Medulla oblongata (tissue), 1 donor: Measurements from ENCODE around the gene VAV1.
"Not testable (repeated sequence)": the region's sequence is repeated elsewhere in the genome, so short reads cannot be mapped to it uniquely, and the experiment has no call there.

Experiments
- DNase-seq: peaks from one replicate; pipeline ENCODE4 v3.0.0-alpha.2; 2015; ENCODE audit errors: extremely low spot score

The VAV1 gene

DNA sequence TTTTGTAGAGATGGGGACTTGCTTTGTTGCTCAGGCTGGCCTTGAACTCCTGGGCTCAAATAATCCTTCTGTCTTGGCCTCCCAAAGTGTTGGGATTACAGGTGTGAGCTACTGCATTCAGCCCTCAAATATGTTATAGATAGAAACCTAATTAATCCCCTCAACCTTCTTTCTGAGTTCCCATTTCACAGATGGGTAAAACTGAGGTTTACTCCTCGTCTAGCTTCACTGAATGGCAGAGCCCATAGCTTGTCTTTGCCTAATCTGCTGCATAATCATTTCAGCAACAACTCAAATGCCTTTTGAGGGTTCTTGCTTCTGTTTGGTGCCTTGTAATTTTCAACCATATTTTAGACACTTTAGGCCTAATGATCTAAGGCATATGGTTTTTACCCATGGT is 78.9 kb downstream of the VAV1 start:
- no peak for DNase-seq

DNA sequence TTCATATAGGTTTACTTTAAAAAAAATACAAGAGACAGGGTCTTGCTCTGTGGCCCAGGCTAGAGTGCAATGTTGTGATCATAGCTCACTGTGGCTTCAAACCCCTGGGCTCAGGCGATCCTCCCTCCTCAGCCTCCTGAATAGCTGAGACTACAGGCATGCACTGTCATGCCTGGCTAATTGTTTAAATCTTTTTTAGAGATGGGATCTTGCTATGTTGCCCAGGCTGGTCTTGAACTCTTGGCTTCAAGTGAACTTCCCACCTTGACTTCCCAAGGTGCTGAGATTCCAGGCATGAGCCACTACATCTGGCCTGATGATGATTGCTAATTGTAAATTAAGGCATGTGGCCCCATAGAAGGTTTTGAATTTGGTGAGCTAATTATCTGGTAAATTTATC is 79.5 kb downstream of the VAV1 start:
- DNase-seq, result no peak

DNA sequence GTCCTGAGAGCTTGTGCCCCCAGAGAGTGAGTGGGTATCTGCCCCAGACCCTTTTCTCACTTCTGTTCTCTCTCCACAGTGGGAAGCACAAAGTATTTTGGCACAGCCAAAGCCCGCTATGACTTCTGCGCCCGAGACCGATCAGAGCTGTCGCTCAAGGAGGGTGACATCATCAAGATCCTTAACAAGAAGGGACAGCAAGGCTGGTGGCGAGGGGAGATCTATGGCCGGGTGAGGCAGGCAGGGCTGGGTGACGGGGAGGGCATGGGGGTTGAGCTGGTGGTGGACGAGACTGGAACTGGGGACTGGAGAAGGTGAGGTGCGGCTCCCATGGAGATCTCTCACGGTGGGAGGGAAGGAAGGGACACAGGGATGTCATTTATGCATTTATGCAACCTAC is 81.4 kb downstream of the VAV1 start:
- no peak for DNase-seq

DNA sequence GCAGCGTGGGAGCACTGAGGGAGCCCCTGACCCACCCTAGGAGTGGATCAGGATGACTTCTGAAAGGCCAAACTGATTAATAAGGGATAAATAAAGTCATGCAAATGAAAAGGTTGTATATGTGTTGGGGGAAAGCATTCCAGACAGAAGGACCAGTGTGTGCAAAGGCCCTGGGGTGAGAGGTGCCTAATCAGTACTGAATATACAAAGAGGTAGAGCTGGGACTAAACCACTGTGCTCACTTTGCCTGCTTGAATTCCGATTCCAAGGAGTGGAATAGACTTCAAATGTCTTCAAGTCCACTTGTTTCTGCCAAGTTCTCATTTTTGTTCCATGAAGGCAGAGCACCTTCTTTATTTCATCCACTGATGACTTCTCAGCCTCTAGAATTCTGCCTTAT is 82.2 kb downstream of the VAV1 start:
- DNase-seq, result no peak

DNA sequence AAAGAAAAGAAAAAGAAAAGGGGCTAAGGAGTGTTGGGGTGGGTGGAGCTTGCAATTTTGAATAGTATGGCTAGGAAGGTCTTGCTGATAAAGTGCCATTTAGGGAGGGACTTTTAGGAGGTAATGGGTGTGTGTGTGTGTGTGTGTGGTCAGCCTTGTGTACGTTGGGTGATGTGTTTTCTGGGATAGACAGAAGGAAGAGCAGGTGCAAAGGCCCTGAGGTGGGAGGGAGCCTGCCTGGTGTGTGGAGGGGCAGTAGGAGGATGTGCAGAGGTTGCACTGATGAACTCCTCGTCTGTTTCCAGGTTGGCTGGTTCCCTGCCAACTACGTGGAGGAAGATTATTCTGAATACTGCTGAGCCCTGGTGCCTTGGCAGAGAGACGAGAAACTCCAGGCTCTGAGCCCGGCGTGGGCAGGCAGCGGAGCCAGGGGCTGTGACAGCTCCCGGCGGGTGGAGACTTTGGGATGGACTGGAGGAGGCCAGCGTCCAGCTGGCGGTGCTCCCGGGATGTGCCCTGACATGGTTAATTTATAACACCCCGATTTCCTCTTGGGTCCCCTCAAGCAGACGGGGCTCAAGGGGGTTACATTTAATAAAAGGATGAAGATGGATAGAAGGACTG is 84.4 kb downstream of the VAV1 start:
- DNase-seq, result no peak

DNA sequence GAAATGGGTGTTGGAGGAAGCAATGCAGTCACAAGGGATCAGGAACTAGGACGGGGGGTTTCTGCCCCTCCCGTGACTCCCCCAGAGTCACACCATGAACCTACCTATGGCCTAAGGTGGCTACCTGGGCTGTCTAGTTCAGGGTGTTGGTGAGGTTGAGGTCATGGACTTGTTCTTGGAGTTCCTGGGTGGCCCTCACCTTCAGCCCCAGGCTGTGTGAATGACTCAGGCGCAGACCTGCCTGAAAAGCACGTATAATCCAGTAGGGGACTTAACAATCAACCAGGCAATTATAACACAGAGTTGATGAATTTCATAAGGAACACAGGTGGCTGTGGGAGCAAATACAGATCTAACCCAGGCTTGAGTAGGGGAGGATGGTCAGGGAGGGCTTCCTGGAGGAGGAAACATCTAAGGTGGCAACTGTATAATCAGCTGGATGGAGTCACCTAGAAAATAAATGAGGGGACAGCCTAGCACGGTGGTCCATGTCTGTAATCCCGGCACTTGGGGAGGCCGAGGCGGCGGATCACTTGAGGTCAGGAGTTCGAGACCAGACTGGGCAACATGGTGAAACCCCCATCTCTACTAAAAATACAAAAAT is 89.3 kb downstream of the VAV1 start:
- DNase-seq, result no peak

DNA sequence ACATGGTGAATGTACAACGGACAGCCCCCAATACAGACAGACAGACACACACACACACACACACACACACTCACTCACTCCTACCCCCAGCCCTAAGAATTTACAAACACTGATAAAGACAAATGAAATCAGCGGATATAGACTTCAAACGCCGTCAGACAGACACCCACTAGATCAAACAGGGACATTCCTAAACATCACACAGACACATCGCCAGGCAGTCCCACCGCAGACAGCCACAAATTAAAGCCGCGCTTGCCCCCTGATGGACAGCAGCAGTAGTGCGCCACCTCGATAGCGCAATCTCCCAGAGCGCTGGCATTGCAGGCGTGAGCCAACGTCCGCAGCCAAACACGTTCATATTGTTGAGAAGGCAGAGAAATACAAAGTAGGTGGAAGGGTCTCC is 90.2 kb downstream of the VAV1 start:
- peak; percentile 61 for DNase-seq

DNA sequence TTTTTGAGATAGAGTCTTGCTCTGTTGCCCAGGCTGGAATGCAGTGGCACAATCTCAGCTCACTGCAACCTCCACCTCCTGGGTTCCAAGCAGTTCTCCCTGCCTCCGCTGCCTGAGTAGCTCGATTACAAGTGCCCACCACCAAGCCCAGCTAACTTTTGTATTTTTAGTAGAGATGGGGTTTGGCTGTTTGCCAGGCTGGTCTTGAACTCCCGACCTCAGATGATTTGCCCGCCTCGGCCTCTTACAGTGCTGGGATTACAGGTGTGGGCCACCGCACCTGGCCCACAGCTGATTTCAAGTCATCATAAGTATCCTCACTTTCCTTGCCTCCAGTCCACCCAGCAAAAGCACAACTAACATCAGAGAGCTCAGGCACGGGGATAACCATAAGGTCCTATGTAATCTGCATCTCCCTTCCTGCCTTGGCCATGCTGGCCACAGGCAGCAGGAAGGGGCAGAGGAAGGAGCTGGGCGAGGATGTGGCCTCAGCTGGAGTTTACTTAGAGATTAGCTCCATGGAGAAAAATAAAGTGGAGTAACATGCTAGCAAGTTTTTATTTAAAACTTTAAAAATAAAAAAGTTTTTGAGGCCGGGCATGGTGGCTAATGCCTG is 91.9 kb downstream of the VAV1 start:
- no peak for DNase-seq

DNA sequence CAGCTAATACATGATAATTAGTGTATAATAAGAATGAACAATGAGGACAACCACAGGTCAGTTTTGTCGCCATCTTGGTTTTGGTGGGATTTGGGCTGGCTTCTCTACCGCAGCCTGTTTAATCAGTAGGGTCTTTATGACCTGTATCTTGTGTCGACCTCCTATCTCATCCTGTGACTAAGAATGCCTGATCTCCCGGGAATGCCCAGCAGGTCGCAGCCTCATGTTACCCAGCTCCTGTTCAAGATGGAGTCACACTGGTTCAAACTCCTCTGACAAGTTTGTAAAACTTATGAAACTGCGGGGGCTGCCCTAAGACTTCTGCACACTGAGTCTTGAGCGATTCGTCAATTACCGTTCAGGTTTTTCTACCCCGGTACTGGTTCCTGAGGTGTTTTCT is 93.3 kb downstream of the VAV1 start:
- no peak for DNase-seq

DNA sequence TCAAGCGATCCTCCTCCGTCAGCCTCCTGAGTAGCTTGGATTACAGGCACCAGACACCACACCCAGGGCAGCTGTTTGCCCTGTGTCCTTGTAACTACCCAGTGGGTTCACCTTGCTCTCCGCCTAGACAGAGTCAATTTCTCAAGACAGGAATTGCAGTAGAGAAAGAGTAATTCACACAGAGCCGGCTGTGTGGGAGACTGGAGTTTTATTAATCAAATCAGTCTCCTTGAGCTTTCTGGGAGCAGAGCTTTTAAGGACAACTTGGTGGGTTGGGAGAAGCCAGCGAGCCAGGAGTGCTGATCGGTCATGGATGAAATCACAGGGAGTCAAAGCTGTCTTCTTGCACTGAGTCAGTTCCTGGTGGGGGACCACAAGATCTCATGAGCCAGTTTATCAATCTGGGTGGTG is 94.2 kb downstream of the VAV1 start:
- no peak for DNase-seq

DNA sequence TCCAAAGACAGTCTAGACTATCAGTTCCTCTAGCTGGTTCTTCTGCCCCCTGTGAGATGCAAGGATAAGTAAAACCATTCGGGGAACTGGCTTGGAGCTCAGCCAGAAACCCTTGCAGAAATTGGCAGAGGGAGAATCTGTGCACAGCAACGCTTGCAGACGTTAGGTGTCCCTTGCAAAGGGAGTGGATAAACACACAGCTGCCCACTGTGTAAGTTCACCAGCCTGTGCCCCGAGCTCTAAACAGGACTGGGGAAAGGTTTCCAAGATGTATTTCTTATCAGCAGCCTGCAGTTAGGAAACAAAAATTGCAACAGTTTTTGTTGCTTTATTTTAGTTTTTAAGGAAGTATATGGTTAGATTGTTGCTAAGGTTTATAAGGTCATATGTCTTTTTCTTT is 95.8 kb downstream of the VAV1 start:
- peak; percentile 75 for DNase-seq

DNA sequence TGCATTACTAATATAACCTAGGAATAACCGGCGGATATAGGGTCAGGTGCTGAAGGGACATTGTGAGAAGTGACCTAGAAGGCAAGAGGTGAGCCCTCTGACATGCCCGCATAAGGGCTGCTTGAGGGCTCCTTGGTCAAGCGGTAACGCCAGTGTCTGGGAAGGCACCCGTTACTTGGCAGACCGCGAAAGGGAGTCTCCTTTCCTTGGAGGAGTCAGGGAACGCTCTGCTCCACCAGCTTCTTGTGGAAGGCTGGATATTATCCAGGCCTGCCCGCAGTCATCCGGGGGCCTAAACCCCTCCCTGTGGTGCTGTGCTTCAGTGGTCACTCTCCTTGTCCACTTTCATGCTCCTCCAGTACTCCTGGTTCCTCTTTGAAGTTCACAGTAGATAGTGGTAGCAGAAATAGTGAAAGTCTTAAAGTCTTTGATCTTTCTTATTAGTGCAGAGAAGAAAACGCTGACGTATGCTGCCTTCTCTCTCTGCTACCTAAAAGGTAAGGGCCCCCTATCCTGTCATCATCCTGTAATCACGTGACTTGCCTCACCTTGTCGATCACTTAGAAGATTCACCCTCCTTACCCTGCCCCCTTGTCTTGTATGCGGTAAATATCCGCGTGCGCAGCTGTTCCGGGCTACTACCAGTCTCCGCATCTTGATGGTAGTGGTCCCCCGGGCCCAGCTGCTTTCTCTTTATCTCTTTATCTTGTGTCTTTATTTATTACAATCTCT is 96.8 kb downstream of the VAV1 start:
- not testable (repeated sequence) for DNase-seq

DNA sequence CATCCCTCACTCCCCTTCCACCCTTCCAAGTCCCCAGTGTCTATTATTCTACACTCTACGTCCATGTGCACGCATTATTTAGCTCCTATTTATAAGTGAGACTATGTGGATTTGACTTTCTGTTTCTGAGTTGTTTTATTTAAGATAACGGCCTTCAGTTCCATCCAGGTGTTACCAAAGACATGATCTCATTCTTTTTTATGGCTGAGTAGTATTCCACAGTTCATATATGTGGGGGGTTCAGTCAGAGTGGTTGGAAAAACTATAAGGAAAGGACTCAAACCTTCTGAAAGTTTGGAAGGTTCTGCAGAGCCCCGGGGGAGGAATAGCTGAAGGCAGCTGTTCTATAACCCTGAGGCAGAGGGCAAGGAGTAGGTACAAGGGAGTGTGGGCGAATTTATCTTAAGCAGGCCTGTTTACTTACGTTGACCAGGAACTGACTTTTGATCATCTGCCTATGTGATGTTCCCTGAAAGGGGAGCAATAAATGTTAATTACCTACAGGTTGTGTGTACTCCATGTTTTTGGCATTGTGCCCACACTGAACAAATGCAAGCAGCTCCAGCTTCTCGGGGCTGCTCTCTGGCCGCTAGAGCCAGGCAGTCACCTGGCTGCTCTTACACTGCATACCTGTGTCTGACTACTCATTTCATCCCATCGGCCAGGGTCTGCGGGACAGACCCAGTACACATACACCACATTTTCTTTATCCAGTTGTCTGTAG is 101.4 kb downstream of the VAV1 start:
- no peak for DNase-seq

DNA sequence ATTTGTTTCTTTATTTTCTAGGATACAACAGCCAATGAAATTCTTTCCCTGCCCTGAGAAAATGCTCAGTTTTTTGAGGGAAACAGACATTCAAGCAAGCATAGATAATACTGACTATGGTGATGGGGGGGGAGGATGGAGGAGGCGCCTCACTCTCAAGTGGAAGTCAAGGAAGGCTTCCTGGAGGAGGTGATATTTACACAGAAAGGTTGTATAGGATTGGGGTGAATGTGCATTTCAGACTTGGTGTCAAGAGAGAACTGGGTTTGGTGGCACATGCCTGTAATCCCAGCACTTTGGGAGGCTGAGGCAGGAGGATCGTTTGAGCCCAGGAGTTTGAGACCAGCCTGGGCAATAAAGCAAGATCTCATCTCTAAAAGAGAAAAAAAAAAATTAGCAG is 102.7 kb downstream of the VAV1 start:
- no peak for DNase-seq

DNA sequence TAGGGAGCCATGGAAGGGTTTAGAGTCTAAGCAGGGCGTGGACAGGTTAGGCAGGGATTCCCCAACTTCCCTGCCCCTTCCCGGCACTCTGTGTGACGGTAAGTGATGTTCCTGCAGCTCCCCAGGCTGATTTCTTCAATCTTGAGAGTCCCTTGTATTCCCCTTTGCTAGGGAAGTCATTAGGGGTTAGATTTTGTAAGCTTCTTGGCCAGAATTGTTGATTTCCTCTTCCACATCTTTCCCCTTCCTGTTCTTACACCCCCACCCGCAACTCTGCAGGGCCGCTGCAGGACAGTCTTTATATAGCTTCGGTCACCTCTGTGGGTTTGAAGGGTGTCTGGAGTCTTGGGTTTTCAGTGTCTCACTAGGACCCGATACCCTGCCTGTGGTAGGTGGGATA is 104.2 kb downstream of the VAV1 start:
- DNase-seq, result peak; percentile 14

DNA sequence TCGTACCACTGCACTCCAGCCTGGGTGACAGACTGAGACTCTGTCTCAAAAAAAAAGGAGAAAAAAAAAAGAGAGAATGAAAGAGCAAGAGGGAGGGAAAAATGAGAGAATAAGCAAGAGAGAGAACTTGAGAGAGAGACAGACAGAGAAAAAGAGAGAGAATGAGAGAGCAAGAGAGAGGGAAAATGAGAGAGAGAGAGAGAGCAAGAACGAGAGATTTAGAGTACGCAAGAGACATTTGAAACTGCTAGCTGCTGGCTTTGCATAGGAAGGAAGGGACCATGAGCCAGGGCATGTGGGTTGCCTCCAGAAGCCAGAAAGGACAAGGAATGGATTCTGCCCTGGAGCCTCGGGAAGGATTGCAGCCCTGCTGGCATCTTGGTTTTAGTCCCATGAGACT is 105.3 kb downstream of the VAV1 start:
- no peak for DNase-seq

DNA sequence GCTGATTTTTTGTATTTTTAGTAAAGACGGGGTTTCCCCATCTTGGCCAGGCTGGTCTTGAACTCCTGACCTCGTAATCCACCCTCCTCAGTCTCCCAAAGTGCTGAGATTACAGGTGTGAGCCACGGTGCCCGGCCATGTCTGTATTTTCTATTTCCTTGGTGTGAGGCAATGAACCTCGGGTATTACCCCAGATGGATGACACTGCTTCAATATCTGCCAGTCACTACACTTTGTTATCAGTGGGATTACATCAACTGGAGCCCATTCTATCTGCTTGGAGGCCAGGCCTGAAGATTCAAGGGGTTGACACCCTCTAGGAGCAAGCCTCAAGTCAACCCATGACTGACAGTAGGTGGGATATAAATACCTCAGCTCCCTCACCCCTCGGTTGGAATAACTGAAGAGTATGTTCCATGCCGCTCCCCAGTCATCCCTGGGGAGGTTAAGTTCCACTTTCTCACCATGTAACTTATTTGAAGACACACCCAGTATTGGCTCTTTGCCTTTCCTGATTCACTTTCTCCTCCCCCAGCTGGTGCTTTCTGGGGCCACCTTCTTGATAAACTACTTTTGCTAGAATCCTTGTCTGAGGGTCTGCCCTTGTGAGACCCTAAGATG is 113.9 kb downstream of the VAV1 start:
- no peak for DNase-seq

DNA sequence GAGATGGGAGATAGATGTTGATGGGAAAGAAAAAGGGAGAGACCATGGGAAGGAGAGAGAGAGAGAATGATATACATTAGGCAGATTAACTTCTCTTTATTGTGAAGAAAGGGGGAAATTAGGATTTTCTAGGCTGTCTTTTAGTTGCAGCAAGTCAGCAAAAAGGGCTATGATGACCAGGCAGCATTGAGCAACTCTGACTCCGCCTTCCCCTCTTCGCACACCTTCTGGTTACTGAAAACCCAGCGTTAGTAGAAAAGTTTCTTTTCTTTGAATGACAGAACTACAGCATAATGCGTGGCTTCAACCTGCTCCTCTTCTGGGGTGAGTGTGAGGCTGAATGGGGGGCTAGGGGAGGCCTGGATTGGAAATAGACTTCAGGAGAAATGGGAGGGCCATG is 114.8 kb downstream of the VAV1 start, which contains the start of gene ADGRE1:
Gene ADGRE1, plus strand, starts transcription at position 264 of the 400 bp plus-strand sequence. Its CDS starts 30 bp downstream, at position 294.
- DNase-seq, result peak; percentile 27

DNA sequence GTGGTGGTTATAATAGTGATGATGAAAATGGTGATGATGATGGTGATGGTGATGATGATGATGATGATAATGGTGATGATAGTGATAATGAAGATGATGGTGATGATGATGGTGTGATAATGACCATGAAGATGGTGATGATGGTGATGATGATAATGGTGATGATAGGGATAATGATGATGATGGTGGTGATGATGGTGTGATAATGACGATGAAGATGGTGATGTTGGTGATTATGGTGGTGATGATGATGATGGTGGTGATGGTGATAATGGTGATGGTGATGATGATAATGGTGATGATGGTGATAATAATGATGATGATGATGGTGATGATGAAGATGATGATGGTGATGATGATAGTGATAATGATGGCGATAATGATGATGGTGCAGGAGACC is 116.5 kb downstream of the VAV1 start:
- no peak for DNase-seq

DNA sequence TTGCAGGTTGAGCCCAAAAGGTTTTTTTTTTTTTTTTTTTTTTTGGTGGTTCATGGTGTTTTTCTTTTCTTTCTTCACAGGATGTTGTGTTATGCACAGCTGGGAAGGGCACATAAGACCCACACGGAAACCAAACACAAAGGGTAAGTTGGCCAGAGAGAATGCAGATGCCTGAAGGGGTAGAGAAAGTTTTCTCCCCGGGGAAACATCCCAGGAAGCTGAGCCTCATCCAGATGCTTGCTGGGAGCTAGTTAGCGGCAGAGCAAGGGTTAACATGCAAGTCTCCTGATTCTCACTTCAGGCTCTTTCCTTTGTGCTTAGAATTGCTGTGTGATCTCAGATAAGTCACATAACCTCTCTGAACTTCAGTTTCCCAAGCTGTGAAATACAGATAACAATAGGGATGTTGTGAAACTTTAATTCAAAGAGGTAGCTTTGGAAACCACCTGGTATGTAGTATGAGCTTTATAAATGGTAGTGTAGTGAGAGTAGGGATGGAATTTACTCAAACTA is 117.9 kb downstream of the VAV1 start:
- DNase-seq, result no peak

DNA sequence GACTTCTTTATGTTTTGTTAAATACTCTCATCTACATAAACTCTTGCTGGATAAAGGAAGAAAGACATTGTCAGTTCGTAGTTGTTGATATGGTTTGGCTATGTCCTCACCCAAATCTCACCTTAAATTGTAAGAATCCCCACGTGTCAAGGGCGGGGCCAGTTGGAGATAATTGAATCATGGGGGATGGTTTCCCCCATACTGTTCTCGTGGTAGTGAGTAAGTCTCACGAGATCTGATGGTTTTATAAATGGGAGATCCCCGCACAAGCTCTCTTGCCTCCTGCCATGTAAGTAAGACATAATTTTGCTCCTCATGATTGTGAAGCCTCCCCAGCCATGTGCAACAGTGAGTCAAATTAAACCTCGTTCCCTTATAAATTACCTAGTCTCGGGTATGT is 118.4 kb downstream of the VAV1 start:
- no peak for DNase-seq
